Loucy (cell line): Measurements from ENCODE around the gene TRIO.

Experiments
- CTCF ChIP-seq: fragments of 200-600 bp; sonication (generic); conservative IDR thresholded peaks from 2 replicates; pipeline ENCODE4 v1.5.1; 2014; ENCODE audit warnings: mild to moderate bottlenecking, antibody characterized with exemption, low read length
- EZH2phosphoT487 ChIP-seq: fragments of 200-600 bp; IDR thresholded peaks from 2 replicates; pipeline ENCODE4 v1.6.1; 2018; ENCODE audit warnings: antibody characterized with exemption, mild to moderate bottlenecking, moderate library complexity, borderline replicate concordance

DNA sequence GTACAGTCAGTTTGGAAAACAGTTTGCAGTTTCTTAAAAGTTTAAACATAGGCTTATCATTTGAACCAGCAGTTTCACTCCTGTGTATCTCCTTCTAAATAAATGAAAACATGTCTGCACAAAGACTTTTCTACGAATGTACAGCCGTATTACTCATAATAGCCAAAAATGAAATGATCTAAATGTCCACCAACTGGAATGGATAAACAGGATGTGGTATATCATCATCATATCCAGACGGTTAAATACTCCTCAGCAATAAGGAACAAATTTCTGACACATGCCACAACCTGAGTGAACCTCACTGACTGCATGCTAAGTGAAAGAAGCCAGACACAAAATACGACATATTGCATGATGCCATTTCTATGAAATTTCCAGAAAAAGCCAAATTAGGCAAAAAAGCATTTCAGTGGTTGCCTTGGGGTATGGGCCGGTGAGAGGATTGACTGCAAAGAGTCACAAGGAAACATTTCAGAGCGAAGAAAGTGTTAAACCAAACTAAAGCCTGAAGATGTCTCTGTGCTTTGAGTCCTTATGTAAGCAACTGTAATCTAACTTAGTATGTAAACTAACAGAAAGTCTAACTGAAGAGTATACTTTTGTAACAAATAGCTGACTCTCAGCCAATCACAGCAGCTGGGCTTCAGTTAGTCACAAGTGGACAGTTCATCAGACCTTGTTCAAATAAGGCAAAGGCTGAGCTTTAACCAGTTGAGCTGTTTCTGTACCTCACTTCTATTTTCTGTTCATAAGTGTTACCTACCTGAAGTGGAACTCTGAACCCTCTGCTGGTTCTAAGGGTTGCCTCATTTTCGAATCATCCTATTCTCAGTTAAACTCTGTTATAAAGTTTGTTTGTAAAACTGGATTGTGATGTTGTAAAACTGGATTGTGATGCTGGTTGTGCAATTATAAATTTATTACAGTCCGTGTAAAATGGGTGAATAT, 65.2 kb downstream of the TRIO start:
- no peak for TF ChIP-seq CTCF
- TF ChIP-seq EZH2phosphoT487, result no peak
